MM.1S (cell line): Measurements from ENCODE around the gene DAB2IP.

Experiments
- DNase-seq: peaks from one replicate; pipeline ENCODE4 v3.0.0-alpha.2; 2015
- H2AFZ ChIP-seq: fragments of 300-600 bp; sonication (generic); 2 replicates; pipeline ENCODE4 v1.6.0; 2016; ENCODE audit warnings: antibody characterized with exemption, low read length
- H3F3A ChIP-seq: fragments of 300-600 bp; sonication (generic); 2 replicates; pipeline ENCODE4 v1.6.1; 2016; ENCODE audit warnings: mild to moderate bottlenecking, antibody characterized with exemption, low read length, moderate library complexity, mixed read lengths; ENCODE audit not compliant: insufficient read depth
- H3K27ac ChIP-seq: fragments of 300-600 bp; sonication (generic); 2 replicates; pipeline ENCODE4 v1.5.1; 2016; ENCODE audit warnings: mild to moderate bottlenecking, low read length
- H3K27me3 ChIP-seq: fragments of 300-600 bp; sonication (generic); replicated peaks from 2 replicates; pipeline ENCODE4 v1.6.0; 2016; ENCODE audit warnings: low read length; ENCODE audit not compliant: insufficient read depth
- H3K36me3 ChIP-seq: fragments of 300-600 bp; sonication (generic); replicated peaks from 2 replicates; pipeline ENCODE4 v1.6.1; 2016; ENCODE audit warnings: mild to moderate bottlenecking, low read length, mixed read lengths; ENCODE audit not compliant: insufficient read depth
- H3K4me1 ChIP-seq: fragments of 300-600 bp; sonication (generic); 2 replicates; pipeline ENCODE4 v1.6.1; 2016; ENCODE audit warnings: low read length, mixed read lengths
- H3K4me2 ChIP-seq: fragments of 300-600 bp; sonication (generic); 2 replicates; pipeline ENCODE4 v1.6.0; 2016; ENCODE audit warnings: low read depth, low read length
- H3K4me3 ChIP-seq: fragments of 300-600 bp; sonication (generic); 2 replicates; pipeline ENCODE4 v1.5.1; 2016; ENCODE audit warnings: low read length, mixed read lengths
- H3K79me2 ChIP-seq: fragments of 300-600 bp; sonication (generic); 2 replicates; pipeline ENCODE4 v1.6.1; 2016; ENCODE audit warnings: mixed run types, low read length, mixed read lengths
- H3K9ac ChIP-seq: fragments of 300-600 bp; sonication (generic); 2 replicates; pipeline ENCODE4 v1.6.1; 2016; ENCODE audit warnings: low read length, mixed read lengths
- H3K9me2 ChIP-seq: fragments of 300-600 bp; sonication (generic); replicated peaks from 2 replicates; pipeline ENCODE4 v1.6.1; 2016; ENCODE audit warnings: mild to moderate bottlenecking, low read length, mixed read lengths; ENCODE audit not compliant: insufficient read depth
- H3K9me3 ChIP-seq: fragments of 300-600 bp; sonication (generic); replicated peaks from 2 replicates; pipeline ENCODE4 v1.6.1; 2016; ENCODE audit warnings: mild to moderate bottlenecking, low read length, mixed read lengths; ENCODE audit not compliant: insufficient read depth
- H4K20me1 ChIP-seq: fragments of 300-600 bp; sonication (generic); 2 replicates; pipeline ENCODE4 v1.6.1; 2016; ENCODE audit warnings: mild to moderate bottlenecking, low read length, moderate library complexity, mixed read lengths; ENCODE audit not compliant: insufficient read depth
- EZH2 ChIP-seq: fragments of 300-600 bp; sonication (generic); optimal IDR thresholded peaks from 2 replicates; pipeline ENCODE3; 2017; ENCODE audit warnings: low read depth, mild to moderate bottlenecking, antibody characterized with exemption, low read length, mixed read lengths
- EZH2phosphoT487 ChIP-seq: fragments of 300-600 bp; sonication (generic); IDR thresholded peaks from 2 replicates; pipeline ENCODE4 v1.6.1; 2018; ENCODE audit warnings: antibody characterized with exemption, low read length
- TF ChIP-seq, protein P1 (sequence below): fragments of 300-600 bp; sonication (generic); IDR thresholded peaks from 2 replicates; pipeline ENCODE4 v1.5.1; 2016; ENCODE audit warnings: antibody characterized with exemption, low read length, mixed read lengths

DAB2IP gene

GRCh38 chr9:121718084-121718483 lies 66.7 kb downstream of the DAB2IP start:
- H3K27me3 ChIP-seq, result no peaks in the 10 kb centered on the region
- no peak for DNase-seq
- no peak overlapping the region for H3K4me2 ChIP-seq
- TF ChIP-seq EZH2phosphoT487, result no peak
- no peak overlapping the region for H3K9ac ChIP-seq
- H3K27ac ChIP-seq, result no peak overlapping the region
- H3K4me3 ChIP-seq, result no peak overlapping the region
- no peaks in the 10 kb centered on the region for H3K4me1 ChIP-seq
- no peaks in the 10 kb centered on the region for H3K79me2 ChIP-seq
- no peaks in the 10 kb centered on the region for H3F3A ChIP-seq
- H2AFZ ChIP-seq, result no peak overlapping the region
- no peaks in the 10 kb centered on the region for H3K9me3 ChIP-seq
- H3K36me3 ChIP-seq, result no peaks in the 10 kb centered on the region
- H4K20me1 ChIP-seq, result no peaks in the 10 kb centered on the region
- H3K9me2 ChIP-seq, result no peaks in the 10 kb centered on the region

GRCh38 chr9:121718501-121718900 lies 67.1 kb downstream of the DAB2IP start:
- H4K20me1 ChIP-seq, result no peaks in the 10 kb centered on the region

GRCh38 chr9:121720311-121721057 lies 69.0 kb downstream of the DAB2IP start:
- Histone ChIP-seq H2AFZ (no peak overlapping the region), H3F3A (no peaks in the 10 kb centered on the region), H3K4me3 (no peak overlapping the region), H3K27ac (no peak overlapping the region), H3K36me3 (no peaks in the 10 kb centered on the region), H3K9me3 (no peaks in the 10 kb centered on the region), H3K79me2 (no peaks in the 10 kb centered on the region), H4K20me1 (no peaks in the 10 kb centered on the region), H3K9me2 (no peaks in the 10 kb centered on the region), H3K27me3 (no peaks in the 10 kb centered on the region), H3K4me1 (no peaks in the 10 kb centered on the region), H3K4me2 (no peak overlapping the region), H3K9ac (no peak overlapping the region)
- no peak for DNase-seq
- no peak for TF ChIP-seq EZH2phosphoT487
- TF ChIP-seq EZH2, result no peak
- TF ChIP-seq, protein P1, sequence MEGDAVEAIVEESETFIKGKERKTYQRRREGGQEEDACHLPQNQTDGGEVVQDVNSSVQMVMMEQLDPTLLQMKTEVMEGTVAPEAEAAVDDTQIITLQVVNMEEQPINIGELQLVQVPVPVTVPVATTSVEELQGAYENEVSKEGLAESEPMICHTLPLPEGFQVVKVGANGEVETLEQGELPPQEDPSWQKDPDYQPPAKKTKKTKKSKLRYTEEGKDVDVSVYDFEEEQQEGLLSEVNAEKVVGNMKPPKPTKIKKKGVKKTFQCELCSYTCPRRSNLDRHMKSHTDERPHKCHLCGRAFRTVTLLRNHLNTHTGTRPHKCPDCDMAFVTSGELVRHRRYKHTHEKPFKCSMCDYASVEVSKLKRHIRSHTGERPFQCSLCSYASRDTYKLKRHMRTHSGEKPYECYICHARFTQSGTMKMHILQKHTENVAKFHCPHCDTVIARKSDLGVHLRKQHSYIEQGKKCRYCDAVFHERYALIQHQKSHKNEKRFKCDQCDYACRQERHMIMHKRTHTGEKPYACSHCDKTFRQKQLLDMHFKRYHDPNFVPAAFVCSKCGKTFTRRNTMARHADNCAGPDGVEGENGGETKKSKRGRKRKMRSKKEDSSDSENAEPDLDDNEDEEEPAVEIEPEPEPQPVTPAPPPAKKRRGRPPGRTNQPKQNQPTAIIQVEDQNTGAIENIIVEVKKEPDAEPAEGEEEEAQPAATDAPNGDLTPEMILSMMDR, result no peak

More at GRCh38 chr9:121718501-121718900, 67.1 kb downstream of the DAB2IP start:
- Histone ChIP-seq H3K9ac (no peak overlapping the region), H3K79me2 (no peaks in the 10 kb centered on the region), H3K9me2 (no peaks in the 10 kb centered on the region), H3K4me3 (no peak overlapping the region), H3F3A (no peaks in the 10 kb centered on the region), H3K9me3 (no peaks in the 10 kb centered on the region), H3K4me1 (no peaks in the 10 kb centered on the region), H2AFZ (no peak overlapping the region), H3K36me3 (no peaks in the 10 kb centered on the region), H3K27me3 (no peaks in the 10 kb centered on the region), H3K4me2 (no peak overlapping the region), H3K27ac (no peak overlapping the region)
- DNase-seq, result no peak
- TF ChIP-seq EZH2 (no peak), EZH2phosphoT487 (no peak)
- TF ChIP-seq, protein P1, result no peak

- Histone ChIP-seq H3K79me2 (no peaks in the 10 kb centered on the region), H3K27ac (no peak overlapping the region), H3K9ac (no peak overlapping the region), H3K4me1 (no peaks in the 10 kb centered on the region), H3K9me2 (no peaks in the 10 kb centered on the region), H3F3A (no peaks in the 10 kb centered on the region), H3K4me3 (no peak overlapping the region), H3K9me3 (no peaks in the 10 kb centered on the region), H4K20me1 (no peaks in the 10 kb centered on the region), H2AFZ (no peak overlapping the region), H3K36me3 (no peaks in the 10 kb centered on the region), H3K4me2 (no peak overlapping the region), H3K27me3 (no peaks in the 10 kb centered on the region)
- TF ChIP-seq, protein P1, result no peak
- TF ChIP-seq EZH2phosphoT487 (no peak), EZH2 (no peak)
- no peak for DNase-seq
These were observed 69.6 kb downstream of the DAB2IP start for GRCh38 chr9:121721058-121721350.
